Activated T-helper 1 cell treated with anti-CD3 and anti-CD28 coated beads, Interleukin-2, amount 50 U/mL, for 16 hours (primary cell): ENCODE results near the gene ZNF618.

ENCODE experiments used
- DNase-seq, 2 donors: peaks; one replicate each; pipeline ENCODE4 v3.0.0-alpha.2; 2020; ENCODE audit warnings: low read depth in 1 of 2, low spot score in 1 of 2

Gene ZNF618

DNA sequence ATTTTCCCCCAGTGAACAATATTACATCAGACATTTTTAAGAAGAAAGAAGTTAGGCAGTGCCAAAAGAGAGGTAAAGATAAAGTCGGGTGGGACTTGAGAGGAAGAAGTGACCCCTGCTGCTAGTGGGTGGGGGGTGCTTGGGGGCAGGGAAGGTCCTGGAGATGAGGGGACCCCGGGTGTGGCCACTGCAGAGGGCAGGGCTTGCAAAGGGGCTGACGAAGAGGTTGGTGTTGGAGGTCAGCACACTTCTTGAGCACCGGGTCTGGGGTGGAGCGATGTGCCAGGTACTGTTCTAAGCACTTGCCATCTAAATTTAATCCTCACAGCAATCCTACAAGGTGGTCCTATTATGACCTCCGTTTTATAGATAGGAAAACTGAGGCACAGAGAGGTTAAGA, 140.0 kb downstream of the ZNF618 start:
- no peak for DNase-seq

DNA sequence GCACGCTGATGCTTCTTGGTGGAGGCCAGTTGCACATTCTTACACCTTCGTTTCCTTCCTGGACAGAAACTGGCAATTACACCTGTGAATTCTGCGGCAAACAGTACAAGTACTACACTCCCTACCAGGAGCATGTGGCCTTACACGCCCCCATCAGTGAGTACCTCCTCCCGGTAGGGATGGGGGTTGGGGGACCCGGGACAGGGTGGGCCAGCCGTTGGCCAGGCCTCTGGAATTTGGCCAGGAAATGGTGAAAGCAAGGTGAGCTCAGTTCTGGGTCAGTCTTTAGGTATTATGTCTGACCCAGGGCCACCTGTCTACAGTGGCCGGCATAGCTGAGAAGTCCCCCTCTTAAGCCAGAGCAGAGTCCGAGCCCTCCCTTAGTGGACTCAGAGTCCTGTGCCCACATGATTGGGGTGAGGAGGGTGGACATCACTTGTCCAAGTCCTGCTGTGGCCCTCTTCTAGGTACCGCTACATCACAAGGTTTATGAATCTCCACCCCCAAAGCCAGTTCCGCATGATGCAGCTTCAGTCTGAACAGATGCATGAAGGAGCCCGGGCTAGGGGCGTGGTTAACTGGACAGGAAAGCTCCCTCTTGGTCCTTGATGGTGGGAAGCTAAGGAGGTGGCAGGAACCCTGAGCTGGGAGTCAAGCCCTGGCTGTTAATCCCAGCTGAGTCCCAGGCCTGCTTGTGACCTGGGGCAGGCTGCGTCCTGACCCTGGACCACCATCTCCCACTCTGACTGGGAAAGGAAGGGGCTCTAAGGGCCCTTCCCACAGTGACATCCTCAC, 140.7 kb downstream of the ZNF618 start:
- no peak for DNase-seq

DNA sequence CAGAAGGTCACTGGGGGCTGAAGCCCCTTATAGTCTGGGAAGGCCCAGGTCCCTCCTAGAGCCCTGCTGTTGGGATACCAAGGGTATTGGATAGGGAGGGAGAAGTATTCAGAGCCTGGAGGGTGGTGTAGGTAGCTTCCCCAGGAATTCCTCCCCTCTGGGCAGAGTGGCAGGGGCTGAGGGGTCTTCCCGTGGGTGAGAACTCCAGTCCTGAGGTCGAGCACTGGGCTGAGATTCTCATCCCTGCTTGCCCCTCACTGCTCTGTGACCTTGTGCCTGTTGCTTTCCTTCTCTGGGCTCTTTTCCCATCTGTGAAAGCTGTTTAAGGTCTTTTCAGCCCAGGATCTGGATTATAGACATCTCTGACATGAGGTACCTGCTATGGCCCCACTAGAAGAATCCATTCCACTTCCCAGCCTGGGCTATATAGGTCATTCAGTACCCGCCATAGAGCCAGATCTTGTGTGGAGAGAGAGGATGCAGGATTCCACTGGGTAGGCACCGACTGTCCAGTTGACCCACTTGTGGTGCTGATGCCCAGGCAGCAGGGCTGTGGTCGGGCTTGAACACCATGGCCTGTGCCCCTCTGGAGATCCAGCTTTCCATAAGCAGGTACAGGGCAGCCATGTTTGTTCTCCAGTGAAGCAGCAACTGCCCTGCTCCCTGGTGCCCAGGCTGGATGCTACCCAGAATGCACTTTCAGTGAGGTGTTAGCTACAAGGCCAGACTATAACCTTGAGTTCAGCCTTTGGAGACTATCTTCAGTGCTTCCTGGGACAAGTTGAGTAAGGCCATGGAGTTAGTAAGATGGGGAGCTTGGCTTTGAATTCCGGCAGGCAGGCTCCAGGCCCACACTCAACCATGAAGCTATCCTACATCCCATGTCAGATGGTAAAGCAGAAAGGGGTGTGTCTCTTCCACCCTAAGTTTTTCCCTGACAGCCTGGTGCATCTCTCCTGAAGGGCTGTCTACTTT, 141.9 kb downstream of the ZNF618 start:
- no peak for DNase-seq

DNA sequence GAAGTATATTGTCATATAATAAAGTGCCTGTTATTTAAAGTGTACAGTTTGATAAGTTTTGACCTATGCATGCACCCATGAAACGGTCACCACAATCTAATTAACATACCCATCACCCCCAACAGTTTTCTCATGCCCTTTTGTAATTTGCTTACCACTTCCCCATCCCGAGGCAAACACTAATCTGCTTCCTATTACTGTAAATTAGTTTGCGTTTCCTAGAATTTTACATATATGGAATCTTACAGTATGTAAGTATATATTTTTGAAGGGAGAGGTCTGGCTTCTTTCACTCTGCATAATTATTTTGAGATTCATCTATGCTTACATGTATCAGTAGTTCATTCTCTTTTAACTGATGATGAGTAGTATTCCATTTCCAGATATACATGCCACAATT, 145.5 kb downstream of the ZNF618 start:
- no peak for DNase-seq

DNA sequence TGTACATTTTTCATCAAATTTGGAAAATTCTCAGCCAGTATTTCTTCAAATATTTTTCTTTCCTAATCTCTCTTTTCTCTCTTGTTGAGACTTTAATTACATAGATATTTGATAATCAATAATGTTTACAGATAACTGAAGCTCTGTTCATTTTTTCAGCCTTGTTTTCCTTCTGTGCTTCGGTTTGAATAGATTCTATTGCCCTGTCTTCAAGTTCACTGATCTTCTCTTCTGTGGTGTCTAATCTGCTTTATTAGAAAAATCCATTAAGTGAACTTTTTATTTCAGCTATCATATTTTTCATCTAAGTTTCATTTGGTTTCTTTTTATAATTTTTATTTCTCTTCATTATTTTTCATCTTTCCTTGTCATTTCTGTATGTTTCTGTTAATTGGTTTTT, 147.9 kb downstream of the ZNF618 start:
- DNase-seq = no peak

DNA sequence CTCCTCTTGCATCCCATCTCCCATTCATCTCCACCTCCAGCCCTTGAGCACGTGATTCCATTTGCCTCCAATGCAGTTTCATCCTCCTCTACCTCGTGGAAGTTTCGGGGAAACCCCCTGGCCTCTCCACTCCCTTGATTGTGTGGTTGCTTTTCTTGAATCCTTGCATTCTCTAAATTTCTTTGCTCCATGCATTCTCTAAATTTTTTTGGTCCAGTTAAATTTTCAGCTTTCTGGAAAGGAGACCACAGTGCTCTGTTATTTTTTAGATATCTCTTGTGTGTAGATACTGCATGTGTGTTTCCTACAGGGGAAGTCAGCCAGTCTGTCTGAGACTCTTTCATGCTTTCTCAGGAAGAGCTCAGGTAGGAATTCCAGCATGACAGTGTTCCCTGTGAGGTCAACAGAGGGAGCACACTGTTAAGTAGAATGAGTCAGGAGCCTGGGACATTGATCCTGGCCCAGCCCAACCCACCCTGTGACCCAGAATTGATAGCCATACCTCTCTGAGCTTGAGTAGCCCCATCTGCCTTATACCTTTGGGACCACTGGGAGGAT, 149.2 kb downstream of the ZNF618 start:
- no peak for DNase-seq

DNA sequence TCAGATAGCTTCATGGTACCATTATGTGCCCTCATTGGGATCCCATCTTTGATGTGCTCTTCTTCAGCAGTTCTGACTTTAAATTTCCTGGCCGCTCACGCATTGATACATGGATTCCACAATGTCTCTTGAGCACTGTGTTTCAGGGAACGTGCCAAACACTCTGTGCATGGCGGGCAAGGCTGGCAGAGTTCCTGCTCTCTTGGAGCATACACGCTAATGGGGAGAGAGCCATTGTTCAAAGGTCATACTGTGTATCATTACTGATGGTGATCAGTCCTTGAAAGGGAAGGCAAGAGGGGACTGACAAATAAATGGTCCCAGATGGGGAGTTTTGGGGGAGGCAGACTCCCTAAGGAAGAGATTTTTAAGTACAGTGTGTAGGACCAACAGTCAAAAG, 149.7 kb downstream of the ZNF618 start:
- DNase-seq = no peak

DNA sequence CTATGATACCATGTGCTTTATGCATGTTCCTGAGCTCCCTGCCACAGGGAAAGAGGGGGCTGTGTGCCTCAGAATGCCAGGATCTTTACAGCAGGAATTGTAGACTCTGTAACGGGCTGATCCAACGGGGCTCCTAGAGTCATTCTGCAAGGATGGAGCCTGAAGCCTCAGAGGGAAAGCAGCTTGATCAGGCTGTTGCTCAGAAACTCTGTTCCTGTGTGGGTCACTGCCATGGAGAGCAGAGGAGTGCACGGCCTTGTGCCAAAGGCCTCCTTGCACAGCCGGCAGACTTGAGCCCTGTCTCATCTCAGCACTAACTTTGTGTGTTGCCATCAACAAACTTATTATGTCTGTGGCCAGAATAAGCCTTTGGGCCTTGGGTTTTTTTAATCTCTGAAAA, 150.2 kb downstream of the ZNF618 start:
- DNase-seq = no peak

DNA sequence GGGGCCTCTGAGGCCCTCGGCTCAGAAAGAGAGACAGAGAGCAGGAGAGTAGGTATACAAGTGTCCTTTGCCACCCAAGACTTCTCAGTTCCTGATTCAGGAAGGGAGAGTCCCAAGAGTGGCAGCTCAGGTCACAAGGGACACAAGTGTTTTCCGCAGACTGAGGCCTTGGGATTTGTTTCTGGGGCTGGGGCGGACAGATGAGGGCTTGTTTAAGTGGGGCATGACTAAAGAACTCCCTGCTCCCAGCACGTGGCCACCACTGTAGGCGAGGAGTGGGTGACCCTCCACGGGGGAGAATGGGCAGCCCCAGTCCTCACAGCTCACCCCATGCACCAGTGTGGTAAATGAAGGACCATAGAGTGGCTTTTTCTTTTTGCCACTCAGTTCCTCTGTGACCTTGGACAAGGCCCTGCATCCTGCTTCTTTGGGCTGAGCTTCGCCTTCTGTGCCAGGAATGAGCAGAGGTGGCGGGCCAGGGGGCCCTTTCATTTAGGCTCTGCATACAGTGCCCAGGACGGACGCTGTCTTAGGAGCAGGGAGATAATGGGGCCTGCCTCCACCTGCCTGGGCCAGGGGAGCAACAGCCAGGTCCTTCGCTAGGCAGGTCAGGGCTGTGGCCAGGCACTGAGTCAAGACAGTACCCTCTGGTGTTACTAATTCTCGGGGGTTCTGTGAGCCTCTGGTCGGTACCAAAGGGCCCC, 151.2 kb downstream of the ZNF618 start:
- no peak for DNase-seq

DNA sequence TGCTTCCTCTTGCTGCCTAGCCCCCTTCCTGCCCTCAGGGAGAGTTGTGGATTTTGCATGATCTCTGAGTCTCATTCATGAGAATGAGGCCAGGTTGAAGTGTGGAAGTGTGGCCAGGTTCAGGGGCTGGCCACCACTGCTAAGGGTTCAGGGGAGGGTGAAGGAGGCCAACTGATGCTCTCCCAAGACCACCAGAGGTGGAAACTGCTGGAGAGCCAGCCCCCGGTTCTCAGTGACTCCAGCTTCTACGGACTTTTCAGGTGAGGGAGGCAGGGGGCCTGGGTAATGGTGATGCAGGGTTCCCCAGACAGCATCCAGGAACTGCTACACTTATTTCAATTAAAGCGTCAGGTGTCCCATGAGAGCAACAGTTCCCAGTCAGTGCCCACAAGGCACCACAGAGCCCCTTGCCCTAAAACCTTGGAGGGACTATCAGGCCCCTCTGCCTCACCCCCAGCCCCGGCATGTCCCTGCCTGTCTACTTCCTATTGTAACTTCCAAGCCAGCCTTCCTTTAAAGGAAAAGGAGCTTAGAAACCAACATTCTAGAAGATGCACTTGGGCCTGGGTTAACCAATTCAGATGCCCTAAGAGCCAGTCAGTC, 151.9 kb downstream of the ZNF618 start:
- no peak for DNase-seq

DNA sequence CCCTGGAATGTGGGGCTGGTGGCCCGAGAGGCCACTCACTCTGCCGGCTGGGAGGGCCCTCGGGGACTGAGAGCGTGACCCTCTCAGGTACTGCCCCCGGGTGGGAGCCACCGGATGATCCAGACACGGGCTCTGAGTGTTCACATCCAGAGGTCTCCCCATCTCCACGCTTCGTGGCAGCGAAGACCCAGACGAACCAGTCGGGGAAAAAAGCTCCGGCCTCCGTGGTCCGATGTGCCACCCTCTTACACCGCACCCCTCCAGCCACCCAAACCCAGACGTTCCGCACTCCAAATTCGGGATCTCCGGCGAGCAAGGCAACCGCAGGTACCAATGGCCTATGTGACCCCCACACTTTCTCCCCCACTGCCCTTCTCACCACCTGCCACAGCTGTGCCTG, 152.5 kb downstream of the ZNF618 start:
- no peak for DNase-seq

DNA sequence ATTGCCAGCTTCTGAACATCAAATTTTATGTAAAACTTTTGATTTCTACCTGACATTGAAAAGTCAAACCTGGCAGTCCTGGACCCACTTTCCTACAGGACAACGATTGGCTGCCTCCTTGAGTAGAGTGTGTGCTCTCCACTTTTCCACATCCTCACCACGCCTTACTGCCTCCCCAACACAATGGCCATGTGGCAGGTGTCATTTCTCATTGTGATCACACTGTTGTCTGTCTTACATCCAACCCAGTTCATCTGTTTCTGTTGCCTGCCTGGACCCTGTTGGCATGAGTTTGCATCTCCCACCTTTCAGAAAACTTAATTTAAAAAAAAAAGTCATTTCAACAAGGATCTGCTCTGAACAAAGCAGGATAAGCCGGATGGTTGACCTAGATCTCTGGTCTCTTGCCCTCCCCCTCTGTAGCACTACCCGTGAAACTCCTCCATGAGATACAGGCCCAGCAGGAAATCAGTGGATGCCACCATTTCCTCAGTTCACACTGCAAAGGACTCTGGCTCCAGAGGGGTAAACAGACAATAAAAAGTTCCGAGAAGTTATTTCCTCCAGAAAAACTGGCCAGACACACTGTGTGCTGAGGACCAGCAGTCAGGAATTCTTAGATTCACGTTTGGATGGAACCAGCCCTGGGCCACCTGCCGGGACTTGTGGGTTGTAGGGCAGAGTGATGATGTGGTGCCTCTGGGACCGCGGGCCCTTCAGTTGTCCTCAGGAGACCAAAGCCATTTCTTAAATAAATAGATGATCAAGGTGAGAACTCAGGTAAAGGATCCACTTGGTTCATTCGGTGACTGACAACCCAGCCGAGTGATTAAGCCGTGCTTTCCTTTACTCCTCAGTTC, 153.4 kb downstream of the ZNF618 start:
- no peak for DNase-seq

DNA sequence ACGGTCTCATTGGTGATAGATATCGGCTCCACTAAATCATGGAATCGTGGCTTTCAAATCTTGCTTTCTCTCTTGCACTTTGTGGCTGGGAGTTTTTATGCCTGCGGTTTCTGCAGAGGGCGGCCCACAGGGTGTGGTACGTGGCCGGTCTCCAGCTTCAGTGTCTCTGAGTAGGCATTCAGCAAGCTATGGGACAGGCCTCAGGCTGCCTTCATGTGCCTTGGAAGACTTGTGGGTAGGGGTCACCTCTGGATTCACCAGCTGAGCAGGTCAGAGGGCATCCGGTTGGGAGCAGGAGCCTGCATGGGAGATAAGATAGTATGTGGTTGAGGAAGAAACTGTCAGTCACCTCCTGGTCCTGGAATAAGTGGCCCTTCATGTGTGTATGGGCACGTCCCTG, 154.3 kb downstream of the ZNF618 start:
- DNase-seq = no peak

DNA sequence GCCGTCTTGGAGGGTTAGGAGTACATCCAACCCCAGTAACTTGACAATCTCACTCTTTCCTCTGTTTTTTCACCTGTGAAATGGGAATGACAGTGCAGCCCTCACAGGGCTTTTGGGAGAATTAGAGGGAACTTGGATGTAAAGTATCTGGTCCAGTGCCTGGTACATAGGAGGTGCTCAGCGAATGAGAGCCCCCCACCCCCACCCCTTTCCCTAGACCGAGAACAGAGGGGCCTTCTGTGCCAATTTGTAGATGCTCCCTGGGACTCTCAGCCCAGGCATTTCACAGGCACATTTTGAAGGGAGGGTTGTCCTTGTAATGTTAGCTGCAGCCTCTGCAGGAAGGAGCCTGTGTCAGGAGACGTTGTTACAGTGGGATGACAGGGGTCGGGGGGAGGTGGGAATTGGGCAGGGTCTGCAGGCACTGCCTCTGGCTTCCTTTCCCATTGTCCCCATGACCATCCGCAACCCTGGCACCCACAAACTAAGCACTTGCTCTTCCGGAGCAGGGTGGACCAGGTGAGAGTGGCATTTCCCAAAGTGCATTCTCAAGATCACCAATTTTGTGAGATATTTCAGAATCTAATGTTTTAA, 155.0 kb downstream of the ZNF618 start:
- DNase-seq = no peak

DNA sequence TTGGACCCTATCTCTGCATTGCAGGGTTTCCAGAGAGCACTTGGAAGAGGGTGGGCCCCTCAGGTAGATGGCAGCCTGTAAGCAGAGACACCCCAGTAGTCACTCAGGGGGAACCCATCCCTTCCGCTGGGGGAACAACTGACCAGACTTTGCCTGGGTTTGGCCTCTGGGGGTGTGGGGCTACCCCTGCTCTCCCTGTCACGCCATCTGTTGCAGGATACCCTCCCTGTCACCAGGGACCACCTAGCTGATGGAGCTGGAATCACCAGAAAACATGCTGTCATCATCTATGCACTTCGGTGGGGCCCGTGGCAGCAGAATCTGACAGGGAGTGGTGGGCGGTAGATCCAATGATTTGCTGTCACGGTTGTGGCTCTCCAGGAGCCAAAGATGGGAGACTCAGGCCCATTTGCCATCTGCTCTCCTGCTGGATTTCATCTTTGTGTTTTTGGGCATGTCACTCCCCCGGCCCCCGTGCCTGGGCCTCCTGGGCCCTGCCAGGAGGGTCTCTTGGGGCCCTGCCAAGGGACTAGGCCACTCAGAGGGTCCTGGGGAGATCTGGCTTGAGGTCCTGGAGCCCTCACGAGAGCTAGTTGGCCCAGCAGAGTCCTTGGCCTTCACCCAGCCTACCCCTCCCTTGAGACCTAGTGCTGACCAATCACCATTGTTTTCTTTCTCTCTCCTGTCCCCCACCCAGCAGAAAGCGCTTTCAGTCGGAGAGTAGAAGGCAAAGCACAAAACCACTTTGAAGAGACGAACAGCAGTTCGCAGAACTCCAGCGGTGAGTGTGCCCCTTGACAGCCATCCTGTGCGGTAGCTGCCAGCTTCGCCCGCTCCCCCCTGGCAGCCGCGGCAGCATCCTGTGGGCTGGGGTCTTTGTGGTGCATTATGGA, 156.1 kb downstream of the ZNF618 start:
- DNase-seq = no peak

DNA sequence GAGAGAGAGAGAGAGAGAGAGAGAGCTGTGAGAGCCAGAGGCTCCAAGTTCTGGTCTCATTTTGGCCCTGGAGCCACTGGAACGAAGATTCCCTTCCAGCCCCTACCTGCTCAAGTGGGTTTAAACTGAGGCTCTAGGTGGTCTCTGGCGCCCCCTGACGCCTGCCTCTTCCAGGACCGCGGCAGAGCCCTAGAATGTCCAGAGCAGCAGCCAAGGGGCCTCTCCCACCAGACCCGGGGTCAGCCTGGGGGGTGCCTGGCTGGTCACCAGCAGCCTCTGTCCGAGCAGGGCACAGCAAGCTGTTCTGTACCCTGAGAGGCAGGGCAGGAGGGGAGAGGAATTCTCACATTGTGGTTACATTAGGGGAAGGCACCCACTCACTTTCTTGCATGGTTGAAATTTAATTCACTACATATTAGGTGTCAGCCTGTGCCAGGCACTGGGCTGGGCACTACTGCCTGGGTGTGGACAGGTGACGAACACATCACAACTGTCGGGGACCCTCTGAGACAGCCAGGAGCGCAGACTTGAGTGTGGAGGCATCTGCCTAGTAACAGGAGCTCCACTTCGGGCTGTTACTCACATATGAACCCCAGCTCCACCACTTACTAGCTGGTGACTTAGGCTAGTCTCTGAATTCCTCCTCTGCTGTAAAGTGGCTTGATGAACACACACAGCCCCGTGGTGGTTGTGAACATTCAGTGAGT, 157.4 kb downstream of the ZNF618 start:
- no peak for DNase-seq

DNA sequence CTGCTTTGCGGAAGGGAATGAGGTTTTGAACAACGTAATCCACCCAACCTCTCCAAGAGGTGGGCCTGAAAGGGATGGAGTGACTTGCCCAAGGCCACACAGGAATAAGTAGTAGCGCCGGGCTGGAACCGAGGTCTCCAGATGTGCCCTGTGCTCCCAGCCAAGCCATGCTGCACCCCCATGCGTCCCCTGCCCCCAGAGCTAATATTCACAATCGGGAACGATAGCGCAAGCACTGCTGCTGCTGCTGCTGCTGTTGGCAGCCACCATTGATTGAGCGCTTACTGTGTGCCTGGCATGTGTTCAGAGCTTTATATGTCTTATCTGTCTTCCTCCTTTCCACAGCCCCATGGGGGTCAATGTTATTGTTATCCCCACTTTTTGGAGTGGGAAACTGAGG, 158.1 kb downstream of the ZNF618 start:
- DNase-seq = no peak

DNA sequence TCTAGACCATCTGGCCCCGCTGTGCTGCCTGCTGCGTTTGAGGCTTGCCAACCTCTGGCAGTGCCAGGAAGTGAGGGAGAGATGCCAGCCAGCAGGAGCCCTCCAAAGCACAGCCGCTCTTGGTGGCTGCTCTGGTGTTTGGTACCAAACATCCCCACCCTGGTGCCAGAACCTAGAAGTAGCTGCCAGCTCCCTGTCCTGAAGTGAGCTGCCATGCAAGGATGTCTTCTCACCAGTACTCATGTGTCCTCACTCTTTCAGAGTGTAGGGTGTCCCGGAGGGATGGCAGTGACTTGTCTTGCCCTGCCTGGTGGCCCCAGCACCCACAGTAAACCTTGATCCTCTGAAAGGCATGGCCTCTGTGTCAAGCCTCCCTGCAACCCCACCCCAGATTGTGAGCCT, 158.6 kb downstream of the ZNF618 start:
- DNase-seq = no peak
